ENCODE measurements around the gene SLC4A4.

SLC4A4 gene

GRCh38 chr4:71541541-71541940 is 202.7 kb downstream of the SLC4A4 start:
- TF ChIP-seq CTCF (IDR thresholded peaks at IDR 0.05), result no peak
- no peak overlapping the region for H3K4me3 ChIP-seq
- no peak for DNase-seq (ENCODE audit: low spot score)
- no peak overlapping the region for H3K27ac ChIP-seq

GRCh38 chr4:71545168-71545567 is 206.3 kb downstream of the SLC4A4 start:
- no peak for TF ChIP-seq CTCF (IDR thresholded peaks at IDR 0.05)
- Histone ChIP-seq H3K4me3 (no peak overlapping the region), H3K27ac (no peak overlapping the region)
- DNase-seq (ENCODE audit: low spot score), result no peak

- Histone ChIP-seq H3K27ac (no peak overlapping the region), H3K4me3 (no peak overlapping the region)
- DNase-seq (ENCODE audit: low spot score), result no peak
- TF ChIP-seq CTCF (IDR thresholded peaks at IDR 0.05), result no peak
Measured at GRCh38 chr4:71549516-71550160, 210.8 kb downstream of the SLC4A4 start.

GRCh38 chr4:71550220-71551165 is 211.7 kb downstream of the SLC4A4 start:
- DNase-seq (ENCODE audit: low spot score), result no peak
- TF ChIP-seq CTCF (IDR thresholded peaks at IDR 0.05), result no peak
- Histone ChIP-seq H3K4me3 (no peak overlapping the region), H3K27ac (no peak overlapping the region)

GRCh38 chr4:71553605-71554004 is 214.8 kb downstream of the SLC4A4 start:
- DNase-seq (ENCODE audit: low spot score), result no peak
- no peak overlapping the region for H3K27ac ChIP-seq
- TF ChIP-seq CTCF (IDR thresholded peaks at IDR 0.05), result no peak
- no peak overlapping the region for H3K4me3 ChIP-seq

GRCh38 chr4:71554025-71554424 is 215.2 kb downstream of the SLC4A4 start:
- no peak for TF ChIP-seq CTCF (IDR thresholded peaks at IDR 0.05)
- no peak for DNase-seq (ENCODE audit: low spot score)
- Histone ChIP-seq H3K27ac (no peak overlapping the region), H3K4me3 (no peak overlapping the region)

All from coronary artery (tissue), 2 donors.